Measurements from ENCODE around the gene PTPRD.

- TF ChIP-seq ZNF331 (CRISPR knock-in tag; IDR thresholded peaks at IDR 0.05; ENCODE audit: low read depth) (no peak), CTCF (conservative IDR thresholded peaks at IDR 0.05; ENCODE audit: low read depth in 2 of 2) (no peak), EZH2 (IDR thresholded peaks at IDR 0.05; ENCODE audit: low read depth, unreplicated experiment) (no peak), REST (IDR thresholded peaks at IDR 0.05; ENCODE audit: unreplicated experiment) (no peak), CREB1 (CRISPR knock-in tag; IDR thresholded peaks at IDR 0.05; ENCODE audit: low read depth) (no peak)
These were observed 894.1 kb downstream of the PTPRD start for GRCh38 chr9:9718691-9719090.
